ENCODE data around the gene CAMK2N1.

Gene CAMK2N1

GRCh38 chr1:20478057-20478635, 7.9 kb downstream of the CAMK2N1 start:
- DNase-seq (ENCODE audit: low spot score) = no peak

DNA sequence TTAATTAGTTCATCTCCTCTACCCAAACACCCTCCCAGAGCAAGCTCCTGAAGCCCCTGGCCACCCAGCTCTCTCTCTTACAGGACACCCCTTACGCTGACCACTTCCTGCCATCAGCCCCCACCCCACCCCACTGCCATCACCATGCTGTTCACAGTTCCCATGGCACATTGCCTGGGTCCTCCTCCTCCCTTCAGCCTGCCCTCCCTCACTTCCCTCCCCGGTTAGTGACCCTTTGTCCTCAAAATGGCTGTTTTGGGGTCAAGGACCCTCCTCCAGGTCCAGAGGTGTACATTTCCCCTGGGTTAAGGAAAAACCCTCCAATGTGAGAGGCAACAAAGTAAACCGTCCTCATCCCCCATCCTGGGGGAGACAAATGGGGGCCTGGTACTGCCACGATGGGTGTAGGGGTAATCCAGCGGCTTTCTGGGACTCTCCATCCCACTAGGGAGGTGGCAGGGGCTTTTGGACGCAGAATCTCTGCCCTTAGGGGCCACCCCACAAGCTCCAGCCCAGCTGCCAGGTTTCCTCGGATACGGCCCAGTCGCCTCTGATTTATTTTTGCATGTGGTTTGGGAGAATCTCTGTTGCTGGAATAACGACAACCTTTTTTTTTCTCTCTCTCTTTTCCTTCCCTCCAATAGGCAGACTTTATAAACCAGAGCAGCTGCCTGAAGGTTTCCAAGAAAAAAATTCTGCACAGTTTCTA, 8.5 kb downstream of the CAMK2N1 start:
- DNase-seq (ENCODE audit: low spot score) = no peak

DNA sequence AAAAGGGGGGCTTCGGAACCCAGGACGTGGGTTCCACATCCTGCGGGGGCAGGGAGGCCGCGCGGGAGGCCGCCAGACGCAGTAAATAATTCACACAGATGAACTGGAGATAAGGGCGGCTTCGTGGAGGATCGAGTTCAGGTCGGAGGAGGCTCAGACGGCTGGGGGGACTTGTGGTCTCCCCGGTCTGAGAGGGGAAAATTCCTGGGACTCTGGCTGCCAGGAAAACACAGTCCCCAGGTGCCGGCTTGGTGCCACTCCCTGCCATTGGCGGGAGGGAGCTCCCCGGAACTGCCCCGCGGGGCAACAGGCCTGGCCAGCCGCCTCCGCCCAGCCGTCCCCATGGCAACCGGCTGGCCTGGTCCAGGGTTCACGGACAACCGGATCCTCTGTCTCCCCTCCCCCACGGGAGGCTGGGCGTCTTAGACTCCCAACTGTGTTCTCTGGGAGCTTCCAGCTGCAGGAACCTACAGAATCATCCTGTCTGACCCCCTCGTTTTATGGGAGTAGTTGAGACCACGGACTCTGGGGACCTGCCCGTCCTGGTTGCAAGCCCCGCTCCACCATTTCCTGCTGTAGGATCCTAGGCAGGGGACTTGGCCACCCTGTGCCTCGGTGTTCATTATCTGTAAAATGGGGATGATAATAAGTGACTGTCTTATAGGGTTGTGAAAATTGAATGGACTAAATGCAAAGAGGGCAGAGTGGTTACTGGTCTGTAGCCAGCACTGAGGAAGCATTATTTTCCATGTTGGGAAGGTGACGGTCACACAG, 9.6 kb downstream of the CAMK2N1 start:
- DNase-seq (ENCODE audit: low spot score) = no peak

GRCh38 chr1:20474996-20475395, 11.0 kb downstream of the CAMK2N1 start:
- DNase-seq (ENCODE audit: low spot score) = no peak

DNA sequence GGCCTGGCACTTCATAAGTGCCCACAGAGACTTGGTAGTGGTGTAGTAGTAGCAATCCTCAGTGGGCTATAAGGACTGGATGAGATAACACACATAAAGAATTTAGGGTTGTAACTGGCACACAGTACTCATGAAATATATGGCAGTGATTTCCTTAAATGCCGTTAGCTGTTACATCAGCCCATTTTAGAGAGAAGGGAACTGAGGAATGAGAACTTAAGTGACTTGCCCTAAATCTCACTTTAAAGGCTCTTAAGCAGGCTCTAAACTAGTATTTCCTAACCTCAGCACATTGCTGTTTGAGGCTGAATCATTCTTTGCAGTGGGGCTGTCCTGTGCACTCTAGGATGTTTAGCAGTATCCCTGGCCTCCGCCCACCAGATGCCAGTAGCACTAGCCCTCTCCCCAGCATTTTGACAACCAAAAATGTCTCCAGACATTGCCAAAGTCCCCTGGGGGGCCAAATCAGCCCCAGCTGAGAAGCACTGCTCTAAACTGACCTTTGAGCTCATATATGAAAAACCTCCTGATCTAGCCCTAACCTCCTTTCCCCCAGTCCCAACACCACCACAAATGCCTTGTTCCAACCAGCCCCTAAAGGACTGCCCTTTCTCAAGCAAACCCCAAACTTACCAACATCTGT, 11.6 kb downstream of the CAMK2N1 start:
- DNase-seq (ENCODE audit: low spot score) = no peak

DNA sequence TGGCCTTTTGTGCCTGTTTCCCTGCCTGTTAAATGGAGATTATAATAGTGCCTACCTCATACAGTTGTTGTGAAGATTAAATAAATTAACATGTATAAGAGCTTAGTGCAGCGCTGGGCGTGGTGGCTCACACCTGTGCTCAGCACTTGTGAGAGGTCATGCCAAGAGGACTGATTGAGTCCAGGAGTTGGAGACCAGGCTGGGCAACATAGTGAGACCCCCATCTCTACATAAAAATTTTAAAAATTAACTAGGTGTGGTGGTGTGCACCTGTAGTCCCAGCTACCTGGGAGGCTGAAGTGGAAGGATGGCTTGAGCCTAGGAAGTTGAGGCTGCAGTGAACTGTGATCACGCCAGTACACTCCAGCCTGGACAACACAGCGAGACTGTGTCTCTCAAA, 12.1 kb downstream of the CAMK2N1 start:
- DNase-seq (ENCODE audit: low spot score) = no peak

- peak; percentile 7 for DNase-seq (ENCODE audit: low spot score)
These were observed 12.9 kb downstream of the CAMK2N1 start for GRCh38 chr1:20472860-20473711.

DNA sequence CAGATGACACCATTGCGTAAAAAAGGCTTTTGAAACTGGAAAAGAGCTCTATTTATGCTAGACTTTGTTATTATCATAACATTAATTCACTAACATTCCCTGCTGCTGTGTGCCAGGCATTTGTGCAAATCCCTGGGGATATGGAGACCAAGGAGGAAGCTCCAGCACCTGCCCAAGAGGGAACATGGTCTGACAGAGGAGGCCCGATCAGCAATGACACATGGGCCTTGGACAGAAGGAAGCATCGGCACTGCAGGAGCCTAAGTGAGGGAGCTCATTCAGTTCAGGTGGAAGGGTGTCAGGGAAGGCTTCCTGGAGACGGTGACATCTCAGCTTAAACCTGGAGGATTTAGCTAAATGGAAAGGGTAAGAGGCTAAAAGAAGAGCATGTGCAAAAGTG, 13.9 kb downstream of the CAMK2N1 start:
- DNase-seq (ENCODE audit: low spot score) = no peak

- DNase-seq (ENCODE audit: low spot score) = no peak
These were observed 15.8 kb downstream of the CAMK2N1 start for GRCh38 chr1:20470194-20470593.

DNA sequence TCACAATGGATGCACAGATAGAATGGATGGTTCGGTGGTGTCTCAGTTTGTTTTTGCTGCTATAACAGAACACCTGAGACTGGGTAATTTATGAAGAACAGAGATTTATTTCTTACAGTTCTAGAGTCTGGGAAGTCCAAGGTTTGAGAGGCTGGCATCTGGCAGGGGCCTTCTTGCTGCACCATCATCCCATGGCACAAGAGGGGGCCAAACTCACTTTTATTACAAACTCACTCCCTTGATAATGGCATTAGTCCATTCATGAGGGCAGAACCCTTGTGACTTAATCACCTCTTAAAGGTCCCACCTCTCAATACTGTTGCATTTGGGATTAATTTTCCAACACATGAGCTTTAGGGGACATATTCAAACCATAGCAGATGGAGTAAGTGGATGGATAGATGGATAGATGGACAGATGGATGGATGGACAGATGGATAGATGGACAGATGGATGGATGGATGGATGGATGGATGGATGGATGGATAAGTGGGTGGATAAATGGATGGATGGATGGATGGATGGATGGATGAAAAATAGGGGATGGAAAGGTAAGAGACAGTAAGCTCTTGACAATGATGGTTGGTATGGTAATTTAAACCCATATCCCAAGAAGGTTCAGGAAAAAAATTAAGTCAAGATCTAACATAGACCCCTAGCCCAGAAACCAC, 16.5 kb downstream of the CAMK2N1 start:
- no peak for DNase-seq (ENCODE audit: low spot score)

DNA sequence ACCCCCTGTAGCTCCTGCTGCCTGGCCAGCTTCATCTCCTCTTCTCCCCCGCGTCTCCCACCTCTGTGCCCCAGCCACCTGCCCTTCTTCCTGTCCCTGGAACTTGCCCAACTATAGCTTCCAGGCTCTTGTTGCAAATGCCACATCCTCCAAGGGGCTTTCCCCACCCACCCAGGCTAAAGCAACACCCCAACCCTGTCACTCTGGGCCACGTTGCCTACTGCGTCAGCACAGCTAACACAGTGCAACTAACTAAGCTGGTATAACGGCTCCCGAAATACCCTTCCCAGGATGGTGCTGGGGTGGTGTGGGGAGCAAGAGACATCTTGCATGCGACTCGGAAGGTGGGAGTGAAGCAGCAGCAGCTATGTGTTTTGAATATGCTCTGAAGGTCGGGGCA, 19.7 kb downstream of the CAMK2N1 start:
- no peak for DNase-seq (ENCODE audit: low spot score)

GRCh38 chr1:20465187-20465586, 20.8 kb downstream of the CAMK2N1 start:
- DNase-seq (ENCODE audit: low spot score) = no peak

DNA sequence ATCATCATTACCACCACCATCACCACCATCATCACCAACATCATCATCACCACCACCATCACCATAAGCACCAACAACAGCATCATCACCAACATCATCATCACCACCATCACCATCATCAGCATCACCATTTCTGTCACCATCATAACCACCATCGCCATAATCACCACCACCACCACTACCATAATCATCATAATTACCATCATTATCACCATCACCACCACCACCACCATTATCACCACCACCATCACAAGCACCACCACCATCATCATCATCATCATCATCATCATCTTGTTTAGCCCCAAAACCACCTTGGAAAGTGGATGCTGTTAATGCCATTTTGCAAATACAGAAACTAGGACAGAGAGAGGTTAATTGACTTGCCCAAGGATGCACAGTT, 22.5 kb downstream of the CAMK2N1 start:
- DNase-seq (ENCODE audit: low spot score) = no peak

GRCh38 chr1:20462397-20462796, 23.6 kb downstream of the CAMK2N1 start:
- DNase-seq (ENCODE audit: low spot score) = no peak

DNA sequence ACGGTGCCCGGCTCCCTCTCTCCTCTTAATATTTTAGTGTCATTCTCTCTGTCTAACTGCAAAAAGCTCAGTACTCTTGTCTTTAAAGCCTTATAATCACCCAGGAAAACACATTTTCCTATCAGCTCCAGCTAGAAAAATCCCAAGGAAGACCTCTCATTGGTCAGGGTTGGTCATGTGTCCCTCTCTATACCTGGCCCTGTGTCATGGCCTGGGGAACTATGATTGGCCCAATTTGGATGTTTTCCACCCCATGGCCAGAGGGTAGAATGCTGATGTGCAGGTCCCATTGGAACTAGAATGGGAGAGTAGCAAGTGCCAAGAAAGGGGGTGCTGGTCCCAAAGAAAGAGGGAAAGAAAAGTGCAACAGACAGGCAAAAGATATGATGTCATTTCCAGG, 27.3 kb downstream of the CAMK2N1 start:
- no peak for DNase-seq (ENCODE audit: low spot score)

- DNase-seq (ENCODE audit: low spot score) = no peak
These were observed 32.0 kb downstream of the CAMK2N1 start for GRCh38 chr1:20454004-20454403.

- DNase-seq (ENCODE audit: low spot score) = no peak
These were observed 36.2 kb downstream of the CAMK2N1 start for GRCh38 chr1:20449735-20450311.

- no peak for DNase-seq (ENCODE audit: low spot score)
These were observed 37.3 kb downstream of the CAMK2N1 start for GRCh38 chr1:20448671-20449071.

- no peak for DNase-seq (ENCODE audit: low spot score)
These were observed 38.2 kb downstream of the CAMK2N1 start for GRCh38 chr1:20447794-20448193.

DNA sequence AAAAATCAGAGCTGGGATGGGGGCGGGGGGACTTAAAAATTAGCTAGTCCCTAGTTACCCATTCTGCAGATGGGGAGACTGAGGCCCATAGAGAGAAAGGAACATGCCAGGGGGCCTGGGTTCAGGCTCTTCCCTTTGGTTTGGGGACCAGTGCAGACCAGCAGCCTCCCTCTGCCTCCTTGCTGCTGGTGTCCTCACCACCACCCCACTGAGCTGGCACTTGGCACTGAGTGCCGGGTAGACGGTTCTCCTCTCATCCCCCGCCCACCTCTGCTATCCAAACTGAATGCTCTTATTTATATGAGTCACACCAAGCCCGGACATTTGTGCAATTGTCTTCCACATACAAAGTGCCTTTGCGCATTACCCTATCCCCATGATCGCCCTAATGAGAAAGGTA, 39.2 kb downstream of the CAMK2N1 start:
- no peak for DNase-seq (ENCODE audit: low spot score)

GRCh38 chr1:20445956-20446355, 40.1 kb downstream of the CAMK2N1 start:
- DNase-seq (ENCODE audit: low spot score) = no peak

Measured in activated CD4-positive, alpha-beta T cell treated with anti-CD3 and anti-CD28 coated beads, Interleukin-2, Interleukin-4, amounts not matched to agents 100 ng/mL and 50 ng/mL, durations not matched to agents 16 hours and 8 hours (primary cell).